HG03378 (cell line): ENCODE data around the gene EVC2.
"Not testable (repeated sequence)": the region's sequence is repeated elsewhere in the genome, so short reads cannot be mapped to it uniquely, and the experiment has no call there.

Experiments used
- ATAC-seq: cut with Tn5 transposase; IDR thresholded peaks from one replicate; pipeline ENCODE4 v1.9.1; 2021; ENCODE audit warnings: mild to moderate bottlenecking, moderate library complexity; ENCODE audit not compliant: unreplicated experiment

The EVC2 gene

DNA sequence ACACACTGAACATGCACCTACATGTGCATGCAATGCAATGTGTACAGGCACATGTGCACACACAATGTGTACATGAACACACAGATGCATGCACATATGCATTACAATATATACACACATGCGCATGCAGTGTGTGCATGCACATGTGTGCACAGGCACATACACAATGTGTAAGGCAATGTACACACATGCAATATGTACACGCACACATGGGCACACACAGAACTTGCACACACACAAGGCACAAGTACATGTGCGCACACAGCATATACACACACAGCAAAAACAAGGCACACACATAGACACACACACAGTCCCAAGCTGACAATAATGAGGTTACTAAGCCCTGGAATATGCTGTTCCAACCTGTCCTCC is 76.3 kb downstream of the EVC2 start:
- ATAC-seq = no peak

DNA sequence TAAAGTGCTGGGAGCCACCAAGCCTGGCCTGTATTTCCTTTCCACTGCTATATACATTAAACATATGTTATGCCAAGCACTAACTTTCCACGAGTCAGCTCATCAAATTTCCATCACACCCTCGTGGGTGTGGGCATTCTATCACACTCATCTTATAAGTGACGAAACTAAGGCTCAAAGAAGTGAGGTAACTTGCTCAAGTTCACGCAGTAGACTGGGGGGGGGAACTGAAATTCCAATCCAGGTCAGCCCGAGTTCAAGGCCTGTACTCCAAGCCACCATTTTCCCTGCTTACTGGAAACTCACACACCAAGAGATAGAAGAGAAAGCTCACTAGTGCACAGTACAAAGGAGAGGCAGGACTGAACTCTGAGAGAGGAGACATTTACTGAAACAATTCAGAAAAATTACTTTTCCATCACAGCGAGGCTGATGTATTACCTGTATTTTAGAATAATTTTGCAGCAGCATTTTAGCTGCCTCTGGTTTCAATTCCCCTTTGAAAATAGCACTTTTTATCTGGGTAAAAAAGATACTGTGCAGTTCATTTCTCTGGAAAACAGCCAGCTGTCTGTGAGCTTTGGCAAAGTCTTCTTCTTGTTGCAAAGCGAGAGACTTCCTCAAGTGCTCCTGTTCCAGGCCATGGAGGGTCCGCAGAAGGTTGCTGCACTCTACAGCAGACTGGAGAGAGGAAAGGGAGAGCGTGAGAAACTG is 76.8 kb downstream of the EVC2 start:
- no peak for ATAC-seq

DNA sequence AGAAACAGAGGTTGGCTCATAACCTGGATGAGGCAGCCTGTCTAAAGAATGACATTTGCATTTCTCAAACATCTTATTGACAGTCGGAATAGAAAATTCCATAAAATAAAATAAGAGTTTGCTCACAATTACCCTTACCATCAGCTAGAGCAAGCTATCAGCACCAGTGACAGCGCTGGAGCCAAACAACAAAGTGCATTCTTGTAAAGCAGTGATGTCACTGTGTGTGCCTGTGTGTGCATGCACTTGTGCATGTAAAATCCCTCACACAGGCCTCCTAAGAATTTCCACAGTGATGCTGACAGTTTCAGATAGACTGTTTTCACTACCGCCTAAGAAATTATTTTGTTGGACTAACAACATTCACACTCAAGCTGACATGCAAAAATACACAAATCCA is 77.6 kb downstream of the EVC2 start:
- no peak for ATAC-seq

DNA sequence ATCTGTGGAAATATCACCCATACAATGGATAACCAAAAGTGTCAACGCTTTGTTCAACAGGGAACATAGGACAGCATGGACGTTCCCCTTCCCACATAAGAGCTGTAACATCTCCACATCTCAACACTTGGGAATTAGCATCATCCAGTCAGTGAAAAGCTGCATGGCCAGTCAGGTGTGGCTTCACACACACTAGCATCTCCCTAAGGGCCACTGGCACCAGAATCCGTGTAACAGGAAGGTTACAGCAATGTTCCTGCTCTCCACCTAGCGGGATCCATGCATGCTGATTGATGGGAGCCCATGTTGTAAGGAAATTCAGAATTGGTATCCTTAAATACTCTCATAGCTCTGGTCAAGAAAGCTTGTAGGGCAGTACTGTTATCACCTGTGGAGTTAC is 78.8 kb downstream of the EVC2 start:
- ATAC-seq = no peak

DNA sequence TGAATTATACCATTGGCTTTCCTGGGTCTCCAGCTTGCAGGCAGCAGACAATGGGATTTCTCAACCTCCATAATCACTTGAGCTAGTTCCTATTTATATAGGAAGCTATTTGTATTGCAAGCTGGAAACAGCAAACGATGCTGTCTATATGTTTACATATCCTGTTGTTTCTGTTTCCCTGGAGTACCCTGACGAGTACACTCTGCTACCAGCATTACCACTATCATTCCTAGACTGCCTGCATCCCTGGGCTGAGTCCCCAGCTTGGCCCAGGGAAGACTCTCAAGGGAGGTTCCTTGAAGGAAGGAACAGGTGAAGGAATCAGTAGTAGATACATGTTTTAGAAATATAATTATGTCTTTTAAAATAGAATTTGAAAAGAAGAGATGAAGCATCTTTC is 81.4 kb downstream of the EVC2 start:
- no peak for ATAC-seq

DNA sequence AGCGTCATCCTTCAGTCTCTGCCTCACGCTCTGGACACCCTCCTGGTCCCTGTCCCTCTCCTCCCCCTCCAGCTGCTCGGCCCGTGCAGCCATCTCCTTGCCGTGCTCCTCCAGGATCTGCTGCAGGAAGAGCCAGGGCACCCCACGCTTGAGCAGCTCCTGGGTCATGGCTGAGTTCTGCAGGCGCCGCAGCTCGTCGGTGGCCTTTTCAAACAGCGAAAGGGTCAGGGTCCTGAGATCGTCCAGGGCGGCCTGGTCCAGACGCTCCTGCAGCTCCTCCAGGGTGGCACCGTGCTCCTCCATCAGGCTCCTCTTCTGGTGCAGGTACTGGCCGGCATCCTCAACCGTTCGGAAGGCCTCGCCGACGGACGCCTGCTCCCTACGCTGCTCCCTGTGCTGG is 85.8 kb downstream of the EVC2 start:
- ATAC-seq = no peak

DNA sequence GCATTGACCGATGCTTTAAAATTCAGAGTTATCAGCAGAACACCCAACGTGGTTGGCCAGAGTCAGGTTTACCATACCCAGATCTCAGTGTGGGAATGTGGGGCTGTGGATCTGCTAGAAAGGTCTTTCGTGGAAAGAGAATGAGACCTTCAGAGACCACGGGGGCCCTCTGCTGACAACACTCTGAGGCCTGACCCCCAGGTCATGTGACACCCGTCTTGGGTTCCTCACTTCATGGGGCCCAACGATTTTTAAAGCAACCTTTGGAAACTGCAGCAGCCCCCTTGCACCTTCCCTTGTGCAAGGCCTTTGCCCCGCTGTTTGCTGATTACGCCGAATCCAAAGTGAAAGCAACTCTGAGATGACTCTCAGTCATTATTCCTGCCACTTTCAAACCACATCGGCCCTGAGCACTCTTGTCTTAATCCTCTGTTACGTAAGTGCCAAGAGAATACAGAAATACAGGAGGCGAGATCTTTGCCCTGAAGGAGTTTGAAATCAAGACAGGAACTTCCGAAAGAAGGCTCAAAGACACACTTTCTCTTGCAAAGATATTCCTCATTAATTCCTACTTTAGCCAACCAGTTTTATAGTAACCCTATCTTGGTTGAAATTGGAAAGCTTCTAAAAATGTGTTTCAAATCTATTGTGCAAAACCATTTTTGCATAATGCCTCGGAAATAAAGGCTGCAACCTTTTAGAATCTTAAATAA is 88.3 kb downstream of the EVC2 start:
- ATAC-seq = no peak

DNA sequence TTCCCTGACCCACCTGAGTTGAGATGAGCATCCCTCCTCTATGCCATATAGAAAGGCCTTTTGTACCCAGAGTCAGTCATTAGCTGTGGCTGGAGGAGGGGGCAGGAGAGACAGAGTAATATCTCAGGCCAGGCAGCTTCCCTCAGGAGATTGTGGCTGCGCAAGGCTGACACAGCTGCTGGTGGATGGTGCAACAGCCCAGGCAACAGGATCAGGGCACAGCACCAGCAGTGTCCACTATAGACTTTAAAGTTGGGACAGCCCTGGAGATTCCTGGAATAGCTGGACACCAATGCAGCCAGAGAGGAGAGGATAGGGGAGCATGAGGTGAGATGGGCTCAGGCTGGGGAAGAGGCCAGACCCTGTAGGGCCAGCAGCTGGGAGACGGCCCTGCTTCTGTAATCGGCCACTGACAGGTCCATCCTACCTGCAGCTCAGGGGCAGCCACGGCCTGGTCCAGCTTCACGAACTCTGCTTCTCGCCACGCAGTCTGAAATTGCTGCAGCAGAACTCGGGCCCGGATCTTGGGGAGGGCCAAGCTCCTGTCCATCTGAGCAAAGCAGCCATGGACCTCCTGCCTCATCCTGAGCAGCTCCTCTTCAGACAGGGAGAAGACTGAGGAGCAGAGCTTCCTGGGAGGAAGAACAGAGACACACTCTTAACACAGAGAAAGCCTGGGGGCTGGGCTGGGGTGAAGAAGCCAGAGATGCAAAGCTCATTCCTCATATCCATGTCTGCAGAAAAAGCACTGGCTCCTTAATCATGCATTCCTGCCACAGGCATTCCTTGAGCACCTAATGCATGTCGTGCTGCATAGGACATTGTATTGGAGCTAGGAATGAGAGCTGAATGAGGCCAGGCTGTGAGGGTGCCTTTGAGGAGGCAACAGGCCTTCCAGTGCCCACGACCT is 90.1 kb downstream of the EVC2 start:
- no peak for ATAC-seq

DNA sequence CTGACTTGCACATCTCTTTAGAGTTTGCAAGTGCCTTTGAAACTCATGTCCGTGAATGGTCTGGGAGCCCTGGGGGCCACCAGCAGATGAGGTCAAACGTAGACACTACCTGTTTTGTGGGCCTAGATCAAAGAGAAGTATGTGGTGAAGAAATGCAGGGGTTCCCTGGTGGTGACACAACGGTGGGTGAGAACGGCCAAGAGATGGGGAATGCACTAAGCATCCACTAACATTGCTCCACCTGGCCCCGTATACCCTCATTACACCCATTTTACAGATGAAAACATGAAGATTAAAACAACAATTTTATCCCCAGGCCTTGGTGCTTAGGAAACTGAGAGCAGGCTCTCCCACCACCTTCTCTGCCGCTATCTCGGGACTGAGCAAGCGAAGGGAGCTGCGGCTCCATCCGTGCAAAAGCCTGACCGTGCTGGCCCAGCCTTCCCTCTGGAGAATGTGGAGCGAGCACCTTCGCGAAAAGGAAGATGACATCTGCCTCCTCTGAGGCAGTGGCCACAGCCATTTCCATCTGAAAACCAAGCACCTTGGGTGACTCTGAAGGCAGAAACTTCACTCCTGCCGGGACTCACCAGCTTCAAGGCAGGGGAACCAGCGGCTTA is 91.9 kb downstream of the EVC2 start:
- no peak for ATAC-seq

DNA sequence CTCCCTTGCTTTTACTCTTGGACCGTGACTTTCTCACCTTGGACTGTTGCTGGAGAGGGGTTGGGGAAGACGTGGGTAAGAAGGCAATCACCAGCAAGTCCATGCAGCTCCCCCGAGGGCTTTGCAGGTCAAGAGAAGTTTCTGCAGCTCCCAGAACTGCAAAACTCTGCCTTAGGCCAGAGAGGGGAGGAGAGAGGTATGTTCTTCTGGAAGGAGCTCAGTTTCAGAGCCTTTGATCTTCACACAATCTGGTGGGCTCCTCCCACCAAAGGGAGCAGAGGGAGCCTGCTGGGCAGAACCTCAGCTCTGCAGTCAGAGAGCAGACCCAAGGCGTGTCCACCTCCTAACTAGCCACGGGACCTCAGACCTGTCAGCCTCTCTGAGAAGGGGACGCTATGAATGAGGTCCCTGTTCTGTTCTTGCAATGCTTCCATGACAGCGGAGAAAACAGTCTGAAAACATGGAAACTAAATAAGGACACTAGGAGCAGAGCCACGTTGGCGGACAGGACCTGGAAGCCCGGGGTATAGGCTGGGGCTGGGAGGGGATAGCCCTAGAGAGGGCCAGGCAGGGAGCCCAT is 92.8 kb downstream of the EVC2 start:
- ATAC-seq = no peak

DNA sequence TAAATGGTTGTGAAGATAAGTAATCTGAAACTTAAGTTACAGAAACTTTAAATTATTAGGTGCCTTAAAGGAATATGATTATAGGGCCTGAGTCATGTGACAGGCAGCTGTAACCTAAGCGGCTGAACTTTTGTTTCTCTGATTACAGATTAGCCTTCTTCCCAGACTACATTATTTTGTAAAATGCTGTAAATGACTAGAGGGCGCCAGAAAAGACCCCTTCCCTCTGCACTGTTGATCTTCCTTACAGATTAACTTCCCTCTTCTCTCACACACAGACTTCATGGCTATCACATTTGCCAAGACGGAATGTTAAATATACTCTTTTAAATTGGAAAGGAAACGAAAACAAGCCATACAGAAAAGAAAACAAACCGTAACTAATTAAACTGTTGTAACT is 96.6 kb downstream of the EVC2 start:
- ATAC-seq = no peak

DNA sequence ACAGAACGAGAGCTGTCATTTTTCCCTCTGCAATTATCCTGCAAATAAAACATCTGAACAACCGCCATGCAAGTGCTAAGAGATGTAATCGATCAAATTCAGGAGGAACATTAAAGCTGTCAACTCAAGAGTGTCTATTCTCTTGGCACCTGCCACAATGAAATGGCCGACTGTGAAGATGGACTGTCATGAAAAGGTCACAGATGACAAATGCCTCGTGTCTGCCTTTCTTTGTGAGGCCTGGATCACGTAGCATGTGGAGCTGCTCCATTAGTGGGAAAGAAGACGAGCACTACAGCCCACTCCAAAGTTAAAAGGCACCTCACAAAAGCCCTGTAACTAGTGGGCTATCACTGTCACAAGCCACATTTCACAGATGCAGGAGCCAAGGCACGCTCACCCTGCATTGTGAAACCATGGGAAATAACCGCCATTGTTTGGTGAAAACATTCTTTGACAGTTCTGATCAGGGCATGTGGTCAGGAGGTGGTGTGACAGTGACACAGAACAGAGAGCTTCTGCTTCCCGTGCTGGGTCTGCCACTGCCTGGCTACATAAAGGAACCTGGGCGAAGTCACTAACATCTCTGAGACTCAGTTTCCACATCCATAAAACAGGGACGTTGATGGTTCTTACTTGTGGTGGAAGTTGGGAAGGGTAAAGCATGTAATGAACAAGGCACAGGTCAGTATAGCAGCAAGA is 98.9 kb downstream of the EVC2 start:
- ATAC-seq = no peak

DNA sequence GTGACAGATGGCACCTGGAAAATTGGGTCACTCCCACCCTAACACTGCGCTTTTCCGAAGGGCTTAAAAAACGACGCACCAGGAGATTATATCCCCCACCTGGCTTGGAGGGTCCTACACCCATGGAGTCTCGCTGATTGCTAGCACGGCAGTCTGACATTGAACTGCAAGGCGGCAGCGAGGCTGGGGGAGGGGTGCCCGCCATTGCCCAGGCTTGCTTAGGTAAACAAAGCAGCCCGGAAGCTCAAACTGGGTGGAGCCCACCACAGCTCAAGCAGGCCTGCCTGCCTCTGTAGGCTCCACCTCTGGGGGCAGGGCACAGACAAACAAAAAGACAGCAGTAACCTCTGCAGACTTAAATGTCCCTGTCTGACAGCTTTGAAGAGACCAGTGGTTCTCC is 114.5 kb downstream of the EVC2 start:
- not testable (repeated sequence) for ATAC-seq

DNA sequence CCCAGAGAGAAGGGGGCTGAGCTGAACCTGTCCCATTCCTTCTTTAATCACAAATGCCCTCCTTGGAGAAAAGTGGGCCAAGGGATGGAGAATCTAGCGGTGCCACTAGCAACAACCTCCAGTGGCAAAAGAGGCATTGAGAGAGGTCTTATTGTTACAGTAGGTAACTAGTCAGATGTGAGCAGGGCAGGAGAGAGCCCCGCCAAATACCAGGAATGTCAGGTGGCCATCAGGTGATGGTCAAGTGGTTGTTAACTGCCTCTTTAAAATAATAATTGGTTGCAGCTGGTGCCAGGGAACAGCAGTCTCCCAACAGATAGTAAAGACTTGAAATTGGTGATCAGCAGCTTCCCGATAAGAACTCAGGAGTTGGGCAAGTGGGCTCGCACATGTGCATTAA is 116.1 kb downstream of the EVC2 start:
- no peak for ATAC-seq

DNA sequence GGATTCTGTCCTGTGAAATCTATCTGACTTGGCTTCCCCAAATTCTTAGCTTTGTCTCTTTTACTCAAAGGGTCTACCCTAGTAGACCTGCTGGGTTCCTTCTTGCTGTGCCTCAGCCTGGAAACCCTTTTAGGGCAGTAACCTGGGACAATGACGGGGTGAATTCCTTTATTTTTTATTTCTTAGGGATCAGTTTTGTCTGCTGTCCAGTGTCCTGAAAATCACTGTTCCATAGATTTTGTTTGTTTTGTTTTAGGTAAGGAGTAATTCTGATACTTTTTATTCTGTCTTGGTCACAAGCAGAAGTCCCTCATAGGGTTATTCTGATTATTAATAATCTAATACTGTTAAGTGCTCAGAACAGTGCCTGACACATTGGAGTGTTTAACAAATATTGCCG is 118.9 kb downstream of the EVC2 start:
- ATAC-seq = no peak

DNA sequence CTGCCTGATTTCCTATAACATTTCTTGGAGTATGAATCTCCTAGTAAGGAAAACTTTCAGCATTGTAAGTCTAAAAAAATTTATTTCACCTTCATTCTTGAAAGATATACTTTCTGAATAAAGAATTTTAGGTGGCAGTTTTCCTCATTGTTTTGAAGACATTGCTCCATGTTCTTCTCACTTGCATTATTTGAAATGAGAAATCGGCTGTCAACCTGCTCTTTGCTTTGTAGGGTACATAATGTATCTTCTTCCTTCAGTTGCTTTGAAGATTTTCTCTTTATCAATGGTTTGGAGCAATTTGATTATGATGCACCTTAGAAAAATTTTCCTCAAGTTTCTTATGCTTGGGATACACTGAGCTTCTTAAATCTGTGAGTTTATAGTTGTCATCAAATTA is 120.3 kb downstream of the EVC2 start:
- ATAC-seq = no peak

DNA sequence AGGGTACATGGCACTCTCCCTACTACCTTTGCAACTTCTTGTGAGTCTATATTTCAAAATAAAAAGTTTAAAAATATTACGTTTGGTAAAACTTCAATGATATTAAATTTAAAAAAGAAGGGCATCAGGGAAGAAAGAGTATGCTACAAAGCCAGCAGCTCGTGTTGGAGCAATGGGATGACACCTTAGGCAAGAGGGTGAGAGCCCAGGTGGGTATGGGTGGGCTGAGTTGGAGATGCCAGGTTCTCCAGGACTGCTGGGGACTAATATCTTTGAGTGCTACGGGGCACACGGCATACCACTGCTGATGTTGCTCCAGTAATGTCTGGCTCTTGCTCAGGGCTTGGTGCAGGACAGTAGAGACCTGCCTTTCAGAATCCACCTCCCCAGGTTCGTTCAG is 132.4 kb downstream of the EVC2 start:
- ATAC-seq = no peak

DNA sequence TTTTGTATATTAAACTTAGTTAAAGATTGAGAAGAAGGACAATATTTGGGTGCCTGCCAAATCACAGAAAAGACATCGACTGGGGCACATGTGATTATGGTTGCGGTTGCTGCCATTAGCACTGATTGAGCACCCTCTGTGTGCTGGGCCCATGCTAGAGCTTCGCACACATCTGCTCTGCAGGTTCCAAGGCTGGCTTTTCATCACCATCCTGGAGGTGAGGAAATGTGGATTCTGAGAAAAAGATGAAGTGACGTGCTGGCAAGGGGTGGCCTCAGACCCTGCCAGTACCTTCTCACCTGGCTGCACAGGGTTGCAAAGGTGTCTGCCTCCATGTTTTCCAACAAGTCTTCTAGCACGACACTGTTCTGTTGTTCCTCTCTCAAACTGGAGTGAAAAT is 134.0 kb downstream of the EVC2 start:
- ATAC-seq = no peak

DNA sequence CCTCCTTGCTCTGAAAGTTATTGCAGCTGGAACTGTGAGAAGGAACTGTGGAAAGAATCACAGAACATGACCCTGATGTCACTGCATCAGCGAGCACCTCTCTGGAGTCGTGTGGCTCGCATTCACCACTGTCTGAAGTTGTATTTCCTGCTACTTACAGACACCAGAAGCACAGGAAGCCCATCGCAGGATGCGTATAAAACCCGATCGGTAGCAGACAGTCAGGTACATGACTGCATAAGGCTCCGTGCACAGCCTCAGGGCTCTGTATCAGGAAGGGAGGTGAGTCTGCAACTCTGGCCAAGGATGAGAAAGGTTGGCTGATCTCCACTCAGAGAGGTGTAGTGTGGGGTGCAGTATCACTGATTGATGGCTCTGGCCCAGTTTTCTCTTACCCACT is 134.4 kb downstream of the EVC2 start:
- no peak for ATAC-seq

DNA sequence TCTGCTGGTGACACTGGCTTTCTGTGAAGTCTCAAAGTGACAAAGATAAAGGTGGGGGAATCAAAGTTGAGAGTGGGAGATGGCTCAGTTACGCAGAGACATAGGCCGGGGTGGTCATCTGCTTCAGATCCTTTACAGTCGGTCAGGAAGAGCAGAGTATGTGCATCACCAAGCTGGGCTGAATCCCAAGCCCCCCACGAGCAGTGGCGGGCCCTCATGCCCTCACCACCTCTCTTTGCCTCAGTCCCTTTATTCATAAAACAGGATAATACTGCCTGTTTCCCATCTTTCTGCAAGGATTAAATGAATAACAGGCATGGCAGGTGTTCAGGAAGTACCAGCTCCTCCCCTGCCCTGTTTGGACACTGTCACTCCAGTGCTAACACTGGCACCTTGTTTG is 135.6 kb downstream of the EVC2 start:
- ATAC-seq = no peak
